Breast epithelium (tissue), 3 donors: ENCODE measurements around the gene CRY2.

ENCODE experiments used
- POLR2AphosphoS5 ChIP-seq, 3 donors: sonication (generic); formaldehyde crosslinking; IDR thresholded peaks; one replicate each; pipeline ENCODE4 v1.6.1; 2017; ENCODE audit warnings: antibody characterized with exemption in 3 of 3
- TF ChIP-seq, protein P1 (sequence below), 3 donors: fragments of 450-650 bp; IDR thresholded peaks; one replicate each; pipeline ENCODE4 v1.5.1; 2016 to 2017; ENCODE audit warnings: antibody characterized with exemption in 3 of 3, mild to moderate bottlenecking in 3 of 3, moderate library complexity in 3 of 3

DNA sequence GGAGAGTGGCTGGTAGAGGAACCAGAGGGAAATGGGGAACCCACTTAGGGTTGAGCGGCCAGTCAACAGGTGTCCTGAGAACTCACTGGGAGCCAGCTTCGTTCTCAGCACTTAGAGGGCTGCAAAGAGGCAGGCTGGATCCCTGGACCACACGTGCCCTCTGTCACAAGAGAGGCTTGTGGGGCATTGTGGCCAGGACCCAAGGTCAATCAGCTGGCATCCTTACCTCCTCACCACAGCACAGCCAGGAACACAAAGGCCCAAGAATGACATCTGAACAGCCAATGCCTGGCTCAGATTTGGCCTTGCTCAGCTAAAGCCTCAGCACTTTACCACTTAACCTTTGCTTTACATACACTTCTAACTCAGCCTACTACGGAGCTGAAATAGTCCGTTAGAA is 45.6 kb downstream of the CRY2 start:
- TF ChIP-seq, protein P1, sequence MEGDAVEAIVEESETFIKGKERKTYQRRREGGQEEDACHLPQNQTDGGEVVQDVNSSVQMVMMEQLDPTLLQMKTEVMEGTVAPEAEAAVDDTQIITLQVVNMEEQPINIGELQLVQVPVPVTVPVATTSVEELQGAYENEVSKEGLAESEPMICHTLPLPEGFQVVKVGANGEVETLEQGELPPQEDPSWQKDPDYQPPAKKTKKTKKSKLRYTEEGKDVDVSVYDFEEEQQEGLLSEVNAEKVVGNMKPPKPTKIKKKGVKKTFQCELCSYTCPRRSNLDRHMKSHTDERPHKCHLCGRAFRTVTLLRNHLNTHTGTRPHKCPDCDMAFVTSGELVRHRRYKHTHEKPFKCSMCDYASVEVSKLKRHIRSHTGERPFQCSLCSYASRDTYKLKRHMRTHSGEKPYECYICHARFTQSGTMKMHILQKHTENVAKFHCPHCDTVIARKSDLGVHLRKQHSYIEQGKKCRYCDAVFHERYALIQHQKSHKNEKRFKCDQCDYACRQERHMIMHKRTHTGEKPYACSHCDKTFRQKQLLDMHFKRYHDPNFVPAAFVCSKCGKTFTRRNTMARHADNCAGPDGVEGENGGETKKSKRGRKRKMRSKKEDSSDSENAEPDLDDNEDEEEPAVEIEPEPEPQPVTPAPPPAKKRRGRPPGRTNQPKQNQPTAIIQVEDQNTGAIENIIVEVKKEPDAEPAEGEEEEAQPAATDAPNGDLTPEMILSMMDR (IDR thresholded peaks at IDR 0.05) = no peak
- TF ChIP-seq POLR2AphosphoS5 (IDR thresholded peaks at IDR 0.05) = no peak
